T-helper 9 cell (primary cell): ENCODE data around the gene ERO1B.

Source experiments
- DNase-seq: peaks from one replicate; pipeline ENCODE4 v3.0.0-alpha.2; 2020

ERO1B gene

GRCh38 chr1:236176337-236177336 lies 105.1 kb downstream of the ERO1B start:
- no peak for DNase-seq

- no peak for DNase-seq
Observed at GRCh38 chr1:236175642-236176336, 106.0 kb downstream of the ERO1B start.

- DNase-seq: no peak
Observed at GRCh38 chr1:236173174-236173767, 108.5 kb downstream of the ERO1B start.

- DNase-seq: no peak
Observed at GRCh38 chr1:236172041-236172579, 109.6 kb downstream of the ERO1B start.

- DNase-seq: no peak
Observed at GRCh38 chr1:236168716-236169429, 112.9 kb downstream of the ERO1B start.

- no peak for DNase-seq
Observed at GRCh38 chr1:236167578-236167977, 114.2 kb downstream of the ERO1B start.

GRCh38 chr1:236167154-236167553 lies 114.6 kb downstream of the ERO1B start:
- DNase-seq: no peak

- no peak for DNase-seq
Observed at GRCh38 chr1:236166041-236166440, 115.7 kb downstream of the ERO1B start.
